ENCODE data around the gene ACTA2. TPM values are rescaled to one million over a fixed set of nuclear protein-coding genes. Genes with fewer than 3 reads are reported as not detected.

ACTA2 gene
- total RNA-seq = 4.7 TPM

GRCh38 chr10:88952647-88953111 is at the start of gene ACTA2:
Gene ACTA2, minus strand, starts transcription at chr10:88952773. Its CDS starts 3,843 bp downstream, at chr10:88948930.

GRCh38 chr10:88990384-88991160 is 38.0 kb upstream of the ACTA2 start, which contains the start of gene FAS:
Gene FAS, plus strand, starts transcription at chr10:88990798. Its CDS starts 79 bp downstream, at chr10:88990877.

Small RNA genes within 50 kb of the gene (small RNA-seq; reads per million reads assigned to genes)
- not detected for gene RF02116 (ENCODE audit: low replicate concordance)

Other genes with a start within 250 kb of the ACTA2 start
- not detected for gene LIPK, start 246.5 kb downstream of the ACTA2 start, total RNA-seq
- gene LIPN, start 192.8 kb downstream of the ACTA2 start, total RNA-seq = not detected
- gene LIPM, start 150.0 kb downstream of the ACTA2 start, total RNA-seq = not detected
- not detected for gene ANKRD22, start 100.9 kb downstream of the ACTA2 start, total RNA-seq
- gene STAMBPL1, start 72.5 kb downstream of the ACTA2 start, total RNA-seq = 15.0 TPM
- 1.9 TPM for gene FAS, start 38.0 kb upstream of the ACTA2 start, total RNA-seq